ENCODE data around the gene TMEM203.
"Not testable (repeated sequence)": the region's sequence is repeated elsewhere in the genome, so short reads cannot be mapped to it uniquely, and the experiment has no call there.

TMEM203 gene

DNA sequence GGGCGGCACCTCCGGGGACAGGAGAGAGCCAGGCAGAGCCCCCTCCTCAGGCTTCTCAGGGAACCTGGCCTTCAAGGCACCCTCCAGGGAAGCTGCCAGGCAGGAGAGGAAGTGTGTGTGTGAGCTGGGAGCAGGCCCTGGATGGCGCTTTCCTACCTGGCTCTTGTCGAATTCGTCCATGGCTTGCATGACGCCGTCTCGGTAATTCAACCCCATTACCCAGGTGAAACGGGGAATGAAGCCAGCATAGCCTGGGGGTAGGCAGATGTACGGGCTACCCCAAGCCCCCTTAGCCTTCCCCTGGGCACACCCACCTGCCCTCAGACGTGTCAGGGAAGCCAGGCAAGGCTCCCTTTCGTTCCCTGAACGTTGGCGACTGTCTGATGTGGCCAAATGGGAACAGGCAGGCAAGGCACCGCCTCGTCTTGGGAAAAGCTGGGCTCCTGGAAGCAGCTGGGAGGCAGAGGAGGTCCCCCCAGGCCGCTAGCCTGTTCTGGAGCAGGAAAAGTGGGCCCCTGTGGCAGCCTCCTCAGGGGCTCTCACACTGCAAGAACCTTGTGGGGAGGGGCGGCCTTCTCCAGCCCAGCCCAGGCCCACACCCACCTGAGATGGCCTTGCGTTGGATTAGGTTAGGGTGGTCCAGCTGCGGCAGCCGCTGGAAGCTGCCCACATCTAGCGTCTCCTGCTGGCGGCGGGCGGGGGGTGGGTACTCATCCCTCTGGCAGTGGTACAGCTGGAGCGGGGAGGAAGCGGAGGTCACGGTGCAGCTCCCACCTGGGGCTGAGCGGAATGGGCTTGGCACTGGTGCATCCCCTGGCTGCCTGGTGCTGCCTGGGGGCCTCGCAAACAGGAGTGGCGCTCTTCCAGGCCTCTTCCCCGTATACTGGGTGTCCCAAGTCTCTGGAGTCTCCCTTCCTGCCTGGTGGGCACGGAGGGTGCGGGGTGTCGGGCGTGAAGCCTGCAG is 39.3 kb upstream of the TMEM203 start:
- Mint-ChIP-seq H3K9me3 (no peaks in the 10 kb centered on the region), H3K27ac (peak overlapping the region; percentile 63), H3K4me3 (no peak overlapping the region), H3K27me3 (no peaks in the 10 kb centered on the region), H3K36me3 (no peaks in the 10 kb centered on the region), H3K4me1 (peaks cover 15% of the 10 kb centered on the region)
- ATAC-seq (ENCODE audit: low read depth) (no peak), DNase-seq (ENCODE audit: low spot score in 2 of 2) (no peak)

DNA sequence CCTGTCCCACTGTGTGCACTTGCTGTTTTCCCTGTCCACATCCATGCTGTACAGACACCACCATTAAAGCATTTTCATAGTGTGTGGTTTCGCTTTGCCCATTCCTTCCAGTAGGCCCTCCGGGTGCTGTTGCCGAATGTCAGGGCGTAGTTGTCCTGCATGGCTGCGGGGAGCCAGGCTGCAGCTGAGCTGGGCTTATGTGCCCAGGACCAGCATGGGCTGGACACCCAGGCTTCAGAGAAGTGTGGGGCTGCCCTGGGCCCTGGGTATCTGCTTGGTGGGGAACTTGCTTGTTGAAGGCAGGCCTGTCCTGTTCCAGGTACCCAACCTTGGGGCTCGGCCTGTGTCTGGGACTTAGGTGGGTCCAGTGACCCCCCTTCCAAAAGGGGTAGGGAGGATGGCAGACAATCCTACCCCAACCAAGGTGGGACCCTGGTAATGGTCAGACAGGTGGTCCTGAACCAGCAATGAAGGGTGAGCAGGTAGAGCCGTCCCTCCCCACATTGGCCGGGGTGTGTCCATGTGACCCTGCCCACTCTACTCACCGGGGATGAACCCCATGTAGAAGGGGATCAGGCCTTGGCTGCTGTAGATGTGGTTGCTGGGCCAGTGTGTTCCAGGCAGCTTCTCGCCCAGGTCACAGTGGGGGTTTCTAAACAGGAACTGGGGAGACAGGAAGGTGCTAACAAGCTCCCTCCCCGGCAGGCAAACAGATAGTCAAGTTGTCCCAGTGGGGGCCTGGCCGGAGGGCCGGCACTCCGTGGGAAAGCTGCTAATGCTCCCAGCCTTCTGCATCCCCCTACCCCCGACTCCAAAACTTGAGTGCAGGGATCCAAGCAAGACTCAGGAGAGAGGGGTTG is 38.4 kb upstream of the TMEM203 start:
- H3K36me3 Mint-ChIP-seq: no peaks in the 10 kb centered on the region
- H3K4me1 Mint-ChIP-seq: peaks cover 17% of the 10 kb centered on the region
- H3K9me3 Mint-ChIP-seq: no peaks in the 10 kb centered on the region
- ATAC-seq (ENCODE audit: low read depth) (no peak), DNase-seq (ENCODE audit: low spot score in 2 of 2) (no peak)
- peak overlapping the region; percentile 63 for H3K27ac Mint-ChIP-seq
- no peaks in the 10 kb centered on the region for H3K27me3 Mint-ChIP-seq
- H3K4me3 Mint-ChIP-seq: no peak overlapping the region

DNA sequence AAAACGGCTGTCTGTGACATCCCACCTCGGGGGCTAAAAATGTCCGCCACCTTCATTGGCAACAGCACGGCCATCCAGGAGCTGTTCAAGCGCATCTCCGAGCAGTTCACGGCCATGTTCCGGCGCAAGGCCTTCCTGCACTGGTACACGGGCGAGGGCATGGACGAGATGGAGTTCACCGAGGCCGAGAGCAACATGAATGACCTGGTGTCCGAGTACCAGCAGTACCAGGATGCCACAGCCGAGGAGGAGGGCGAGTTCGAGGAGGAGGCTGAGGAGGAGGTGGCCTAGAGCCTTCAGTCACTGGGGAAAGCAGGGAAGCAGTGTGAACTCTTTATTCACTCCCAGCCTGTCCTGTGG is 37.8 kb upstream of the TMEM203 start:
- not testable (repeated sequence) for H3K9me3 Mint-ChIP-seq; H3K27me3 Mint-ChIP-seq; ATAC-seq (ENCODE audit: low read depth); H3K27ac Mint-ChIP-seq; H3K36me3 Mint-ChIP-seq; DNase-seq (ENCODE audit: low spot score in 2 of 2); H3K4me3 Mint-ChIP-seq
- peaks cover 17% of the 10 kb centered on the region for H3K4me1 Mint-ChIP-seq

DNA sequence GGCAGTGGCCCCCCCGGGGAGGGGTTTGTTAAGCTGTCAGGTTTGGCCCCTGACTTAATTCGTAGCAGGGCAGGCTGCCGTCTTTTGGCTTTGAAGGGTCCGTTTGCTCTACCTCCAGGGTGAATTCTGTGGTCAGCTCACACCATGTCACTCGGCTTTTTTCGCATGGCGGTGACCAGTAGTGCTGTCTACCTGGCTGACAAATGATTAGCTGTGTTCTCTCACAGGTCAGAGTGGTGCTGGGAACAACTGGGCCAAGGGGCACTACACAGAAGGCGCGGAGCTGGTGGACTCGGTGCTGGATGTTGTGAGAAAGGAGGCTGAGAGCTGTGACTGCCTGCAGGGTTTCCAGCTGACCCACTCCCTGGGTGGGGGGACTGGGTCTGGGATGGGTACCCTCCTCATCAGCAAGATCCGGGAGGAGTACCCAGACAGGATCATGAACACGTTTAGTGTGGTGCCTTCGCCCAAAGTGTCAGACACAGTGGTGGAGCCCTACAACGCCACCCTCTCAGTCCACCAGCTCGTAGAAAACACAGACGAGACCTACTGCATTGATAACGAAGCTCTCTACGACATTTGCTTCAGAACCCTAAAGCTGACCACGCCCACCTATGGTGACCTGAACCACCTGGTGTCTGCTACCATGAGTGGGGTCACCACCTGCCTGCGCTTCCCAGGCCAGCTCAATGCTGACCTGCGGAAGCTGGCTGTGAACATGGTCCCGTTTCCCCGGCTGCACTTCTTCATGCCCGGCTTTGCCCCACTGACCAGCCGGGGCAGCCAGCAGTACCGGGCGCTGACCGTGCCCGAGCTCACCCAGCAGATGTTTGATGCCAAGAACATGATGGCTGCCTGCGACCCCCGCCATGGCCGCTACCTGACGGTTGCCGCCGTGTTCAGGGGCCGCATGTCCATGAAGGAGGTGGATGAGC is 37.1 kb upstream of the TMEM203 start:
- H3K9me3 Mint-ChIP-seq: no peaks in the 10 kb centered on the region
- no peak for DNase-seq (ENCODE audit: low spot score in 2 of 2)

DNA sequence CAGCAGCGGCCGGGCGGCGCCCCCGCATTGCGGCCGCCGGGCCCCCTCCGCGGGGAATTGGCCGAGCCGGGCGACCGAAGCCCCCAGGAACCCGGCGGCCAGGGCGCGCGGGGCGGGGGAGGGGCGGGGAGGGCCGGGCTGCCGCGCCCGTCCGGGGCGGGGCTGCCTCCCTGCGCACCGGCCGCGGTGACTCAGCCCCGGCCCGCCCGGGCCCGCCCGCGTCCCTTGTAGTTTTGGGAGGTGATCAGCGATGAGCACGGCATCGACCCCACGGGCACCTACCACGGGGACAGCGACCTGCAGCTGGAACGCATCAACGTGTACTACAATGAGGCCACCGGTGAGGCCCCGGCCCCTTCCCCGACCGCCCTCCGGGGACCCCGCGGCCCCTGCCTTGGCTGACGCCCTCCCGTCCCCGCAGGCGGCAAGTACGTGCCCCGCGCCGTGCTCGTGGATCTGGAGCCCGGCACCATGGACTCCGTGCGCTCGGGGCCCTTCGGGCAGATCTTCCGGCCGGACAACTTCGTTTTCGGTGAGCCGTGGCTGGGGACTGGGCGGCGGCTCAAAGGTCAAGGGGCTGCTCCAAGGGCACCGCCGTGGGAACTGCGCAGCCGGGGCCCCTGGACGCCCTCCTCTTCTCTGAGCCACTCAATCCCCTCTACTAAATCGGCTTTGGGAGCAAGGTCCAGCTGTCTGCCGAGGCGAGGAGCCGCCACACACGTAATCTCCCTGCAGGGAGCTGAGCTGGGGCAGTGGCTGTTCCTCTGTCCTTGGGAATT is 36.2 kb upstream of the TMEM203 start:
- H3K4me3 Mint-ChIP-seq: peak overlapping the region; percentile 72
- H3K4me1 Mint-ChIP-seq: peaks cover 19% of the 10 kb centered on the region
- H3K36me3 Mint-ChIP-seq: no peaks in the 10 kb centered on the region
- peak overlapping the region; percentile 90 for H3K27ac Mint-ChIP-seq
- ATAC-seq (ENCODE audit: low read depth) (peak; percentile 4), DNase-seq (ENCODE audit: low spot score in 2 of 2) (peak in 1 of 2 donors; percentile 42)
- no peaks in the 10 kb centered on the region for H3K9me3 Mint-ChIP-seq
- no peaks in the 10 kb centered on the region for H3K27me3 Mint-ChIP-seq

More for the DNA sequence above, 37.1 kb upstream of the TMEM203 start:
- Mint-ChIP-seq H3K4me1 (peaks cover 17% of the 10 kb centered on the region), H3K27ac (peak overlapping the region; percentile 31), H3K27me3 (no peaks in the 10 kb centered on the region), H3K4me3 (peak overlapping the region; percentile 72), H3K36me3 (no peaks in the 10 kb centered on the region)
- no peak for ATAC-seq (ENCODE audit: low read depth)

DNA sequence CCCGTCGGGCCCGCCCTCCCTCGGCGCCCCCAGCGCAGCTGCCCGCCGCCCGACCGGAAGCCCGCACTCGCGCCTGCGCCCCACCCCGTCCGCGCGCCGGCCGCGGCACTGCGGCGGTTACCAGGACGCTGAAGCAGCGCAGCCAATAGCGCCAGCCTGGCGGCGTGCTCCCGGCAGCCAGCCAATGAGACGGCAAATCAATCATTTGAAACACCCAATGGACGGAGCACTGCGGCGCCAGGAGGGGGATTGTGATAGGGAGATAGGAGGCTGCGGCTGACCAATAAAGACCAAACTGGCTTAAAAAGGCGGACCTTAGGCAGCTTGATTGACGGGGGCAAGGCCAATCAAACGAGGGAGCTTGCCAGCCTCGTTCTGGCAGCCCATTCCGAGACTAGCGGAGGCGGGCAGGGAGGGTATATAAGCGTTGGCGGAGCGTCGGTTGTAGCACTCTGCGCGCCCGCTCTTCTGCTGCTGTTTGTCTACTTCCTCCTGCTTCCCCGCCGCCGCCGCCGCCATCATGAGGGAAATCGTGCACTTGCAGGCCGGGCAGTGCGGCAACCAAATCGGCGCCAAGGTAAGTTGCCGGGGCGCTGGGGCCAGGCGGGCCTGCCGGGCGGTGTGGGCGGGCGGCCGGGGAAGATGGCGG is 35.5 kb upstream of the TMEM203 start, which contains the start of gene TUBB4B:
Gene TUBB4B, plus strand, starts transcription at position 447 of the 649 bp plus-strand sequence. Its CDS starts 74 bp downstream, at position 521.
- no peaks in the 10 kb centered on the region for H3K9me3 Mint-ChIP-seq

DNA sequence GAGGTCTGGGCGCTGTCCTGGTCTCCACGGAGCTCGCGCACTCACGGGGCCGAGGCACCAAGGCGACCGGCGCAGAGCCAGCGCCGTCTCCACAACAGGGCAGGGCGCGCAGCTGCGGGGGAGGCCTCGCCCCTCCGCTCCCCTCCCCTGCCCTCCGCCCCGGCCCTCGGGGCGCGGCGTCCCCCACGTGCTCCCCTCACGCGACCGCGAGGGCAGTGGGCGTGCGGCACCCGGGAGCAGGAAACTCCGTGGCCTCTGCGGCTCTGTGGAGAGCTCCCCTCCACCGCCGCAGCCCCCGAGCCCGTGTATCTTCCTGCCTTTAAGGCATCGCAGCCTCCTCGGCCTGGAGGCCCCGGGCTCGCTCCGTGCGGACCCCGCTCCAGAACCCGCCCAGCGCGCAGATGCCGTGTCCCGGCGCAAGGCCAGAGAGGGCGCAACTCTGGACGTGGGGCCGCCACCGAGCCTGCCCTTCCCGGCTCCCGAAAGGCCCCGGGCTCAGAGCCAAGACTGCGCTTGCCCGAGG is 34.9 kb upstream of the TMEM203 start:
- H3K27ac Mint-ChIP-seq: peak overlapping the region; percentile 90
- DNase-seq (ENCODE audit: low spot score in 2 of 2) (peak in 1 of 2 donors; percentile 87), ATAC-seq (ENCODE audit: low read depth) (peak; percentile 26)
- H3K9me3 Mint-ChIP-seq: no peaks in the 10 kb centered on the region
- no peaks in the 10 kb centered on the region for H3K36me3 Mint-ChIP-seq
- H3K4me1 Mint-ChIP-seq: peaks cover 21% of the 10 kb centered on the region
- no peaks in the 10 kb centered on the region for H3K27me3 Mint-ChIP-seq
- H3K4me3 Mint-ChIP-seq: peak overlapping the region; percentile 86

More for the DNA sequence above, 35.5 kb upstream of the TMEM203 start, which contains the start of gene TUBB4B:
- Mint-ChIP-seq H3K36me3 (no peaks in the 10 kb centered on the region), H3K27me3 (no peaks in the 10 kb centered on the region), H3K4me1 (peaks cover 19% of the 10 kb centered on the region), H3K4me3 (peak within 1 kb of the TSS; percentile 86), H3K27ac (peak within 1 kb of the TSS; percentile 90)
- DNase-seq (ENCODE audit: low spot score in 2 of 2) (peak; percentile 90 to 95), ATAC-seq (ENCODE audit: low read depth) (peak; percentile 76)

DNA sequence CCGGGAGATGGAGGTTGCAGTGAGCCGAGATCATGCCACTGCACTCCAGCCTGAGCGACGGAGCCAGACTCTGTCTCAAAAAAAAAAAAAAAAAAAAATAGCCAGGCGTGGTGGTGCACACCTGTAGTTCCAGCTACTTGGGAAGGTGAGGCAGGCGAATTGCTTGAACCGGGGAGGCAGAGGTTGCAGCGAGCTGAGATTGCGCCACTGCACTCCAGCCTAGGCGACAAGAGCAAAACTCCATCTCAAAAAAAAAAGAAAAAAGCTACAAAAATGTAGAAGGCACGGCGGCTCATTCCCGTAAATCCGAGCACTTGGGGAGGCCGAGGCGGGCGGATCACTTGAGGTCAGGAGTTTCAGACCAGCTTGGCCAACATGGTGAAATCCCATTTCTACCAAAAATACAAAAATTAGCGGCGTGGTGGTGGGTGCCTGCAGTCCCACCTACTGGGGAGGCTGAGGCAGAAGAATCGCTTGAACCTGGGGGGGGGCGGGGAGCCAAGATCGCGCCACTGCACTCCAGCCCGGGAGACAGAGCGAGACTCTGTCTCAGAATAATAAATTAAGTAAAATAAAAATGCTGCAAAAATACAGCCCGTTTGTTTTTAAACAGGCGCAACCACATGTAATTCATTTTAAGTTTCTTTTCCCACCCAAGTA is 34.2 kb upstream of the TMEM203 start:
- not testable (repeated sequence) for H3K9me3 Mint-ChIP-seq; DNase-seq (ENCODE audit: low spot score in 2 of 2); H3K36me3 Mint-ChIP-seq; H3K27ac Mint-ChIP-seq; H3K27me3 Mint-ChIP-seq; ATAC-seq (ENCODE audit: low read depth)
- peaks cover 28% of the 10 kb centered on the region for H3K4me1 Mint-ChIP-seq
- peak overlapping the region; percentile 86 for H3K4me3 Mint-ChIP-seq

DNA sequence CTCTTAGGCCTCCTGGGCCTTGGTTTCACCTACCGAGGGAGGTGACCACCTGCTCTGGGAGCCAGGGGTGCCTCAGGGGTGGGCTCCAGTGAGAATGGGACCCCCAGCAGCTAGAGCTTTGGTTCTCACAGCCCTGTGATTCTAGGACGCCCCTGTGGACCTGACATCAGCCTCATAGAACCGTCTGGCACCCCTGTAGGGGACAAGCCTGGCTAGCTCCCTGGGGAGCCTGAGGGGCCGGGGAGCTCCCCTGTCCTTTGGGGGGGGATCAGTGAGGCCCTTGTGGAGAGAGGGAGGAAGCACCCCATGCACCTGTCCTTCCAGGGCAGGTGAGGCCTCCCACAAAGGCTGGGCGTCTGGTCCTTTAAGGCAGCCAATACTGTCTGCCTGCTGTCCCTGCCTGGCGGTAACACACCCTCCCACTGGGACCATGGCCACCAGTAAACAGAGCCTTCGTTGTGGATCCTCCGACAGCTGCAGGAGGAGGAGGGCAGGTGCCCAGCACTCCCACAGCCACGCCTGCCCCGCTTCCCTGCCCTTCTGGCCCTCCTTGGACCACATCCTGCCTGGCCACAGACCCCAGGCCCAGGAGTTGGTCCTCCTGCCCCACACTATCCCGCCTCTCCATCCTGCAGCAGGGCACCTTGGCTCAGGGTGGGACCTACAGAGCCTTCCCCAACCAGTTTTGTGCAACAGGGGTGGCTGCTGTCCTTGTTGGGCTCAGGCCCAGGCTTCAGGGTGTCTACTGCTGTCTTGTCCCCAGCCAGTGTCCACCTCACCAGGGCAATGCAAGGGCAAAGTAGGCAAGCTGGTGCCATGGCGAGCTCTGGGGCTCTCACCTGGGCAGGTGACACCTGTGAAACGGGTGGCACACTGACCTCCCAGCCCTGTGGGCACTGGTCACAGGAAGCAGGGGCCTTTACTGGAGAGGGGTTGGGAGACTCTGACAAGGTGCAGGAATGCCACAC is 32.6 kb upstream of the TMEM203 start:
- no peak overlapping the region for H3K27ac Mint-ChIP-seq
- no peak for DNase-seq (ENCODE audit: low spot score in 2 of 2)
- no peak for ATAC-seq (ENCODE audit: low read depth)
- H3K9me3 Mint-ChIP-seq: no peaks in the 10 kb centered on the region
- peak overlapping the region; percentile 15 for H3K4me3 Mint-ChIP-seq
- peaks cover 22% of the 10 kb centered on the region for H3K4me1 Mint-ChIP-seq
- peaks cover 6% of the 10 kb centered on the region for H3K27me3 Mint-ChIP-seq
- no peaks in the 10 kb centered on the region for H3K36me3 Mint-ChIP-seq

DNA sequence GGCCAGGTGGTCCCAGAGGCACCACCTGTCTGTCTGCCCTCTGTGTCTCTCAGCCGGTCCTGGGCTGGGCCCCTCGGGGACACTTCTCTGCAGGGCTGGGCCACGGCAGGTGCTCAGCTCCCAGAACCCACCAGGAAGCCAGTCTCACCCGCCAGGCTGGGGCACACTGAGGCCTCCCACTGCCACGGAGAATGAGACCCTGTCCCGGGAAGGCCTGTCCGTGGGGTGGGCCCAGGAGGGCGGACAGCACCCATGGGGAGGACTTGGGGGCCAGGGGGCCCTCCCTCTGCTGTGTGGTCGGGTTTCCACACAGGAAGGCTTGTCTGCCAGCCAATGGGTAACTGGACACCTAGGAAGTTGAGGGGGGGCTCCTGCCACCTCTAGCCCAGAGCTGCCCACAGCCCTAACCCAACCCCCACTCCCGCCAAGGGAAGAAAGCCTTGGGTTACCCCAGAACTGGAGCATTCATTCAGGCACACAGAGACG is 31.5 kb upstream of the TMEM203 start:
- ATAC-seq (ENCODE audit: low read depth) (no peak), DNase-seq (ENCODE audit: low spot score in 2 of 2) (no peak)
- Mint-ChIP-seq H3K27ac (no peak overlapping the region), H3K4me1 (peaks cover 15% of the 10 kb centered on the region), H3K9me3 (no peaks in the 10 kb centered on the region), H3K4me3 (no peak overlapping the region), H3K36me3 (no peaks in the 10 kb centered on the region), H3K27me3 (peaks cover 6% of the 10 kb centered on the region)
